ENCODE results near the gene DMAP1. TPM values are rescaled to one million over a fixed set of nuclear protein-coding genes. Genes with fewer than 3 reads are reported as not detected.

DMAP1 gene
- total RNA-seq, 1 donor from 2014 or later = 54.6 TPM

DNA sequence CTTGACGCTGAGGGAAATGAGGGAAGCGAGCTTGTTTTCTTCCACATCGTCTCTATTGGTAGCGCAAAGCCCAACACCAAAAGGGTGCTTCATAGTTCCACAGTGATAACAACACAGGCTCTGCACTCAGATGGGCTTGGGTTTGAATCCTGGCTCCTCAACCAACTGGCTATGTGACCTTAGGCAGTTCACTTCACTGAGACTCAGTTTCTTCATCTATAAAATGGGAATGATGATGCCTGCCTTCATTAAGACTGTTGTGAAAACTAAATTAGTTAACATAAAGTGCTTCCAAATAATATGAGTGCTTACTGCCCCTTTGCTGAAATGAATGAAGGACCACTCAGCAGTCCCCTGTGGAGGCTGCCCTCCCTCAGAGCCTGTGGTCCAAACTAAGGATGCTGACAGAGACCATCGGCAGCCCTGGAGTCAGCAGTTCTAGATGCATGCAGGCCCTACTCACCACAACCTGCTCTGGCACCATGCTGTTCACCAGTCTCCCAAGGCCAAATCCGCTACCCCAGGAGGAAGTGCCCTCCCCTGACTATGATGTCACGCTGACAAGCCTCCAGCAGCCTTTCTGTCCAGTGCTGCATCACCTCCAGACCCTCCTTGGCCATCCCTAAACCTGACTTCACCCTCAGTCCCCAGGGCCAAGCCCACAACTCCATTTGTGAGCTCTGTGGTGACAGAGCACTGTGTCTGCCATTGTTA lies 30.7 kb downstream of the DMAP1 start:
- no peaks in the 10 kb centered on the region for H3K27me3 Mint-ChIP-seq
- peaks cover 35% of the 10 kb centered on the region for H3K36me3 Mint-ChIP-seq
- no peak for DNase-seq (ENCODE audit: extremely low spot score, unreplicated experiment)
- H3K4me1 Mint-ChIP-seq (ENCODE audit: unreplicated experiment) = peaks cover 46% of the 10 kb centered on the region
- no peaks in the 10 kb centered on the region for H3K9me3 Mint-ChIP-seq
- no peak overlapping the region for H3K27ac Mint-ChIP-seq
- no peak for TF ChIP-seq CTCF (conservative IDR thresholded peaks at IDR 0.05)
- no peak overlapping the region for H3K4me3 Mint-ChIP-seq

- Mint-ChIP-seq H3K36me3 (peaks cover 35% of the 10 kb centered on the region), H3K27ac (no peak overlapping the region), H3K27me3 (no peaks in the 10 kb centered on the region), H3K9me3 (no peaks in the 10 kb centered on the region), H3K4me3 (no peak overlapping the region), H3K4me1 (ENCODE audit: unreplicated experiment) (peaks cover 43% of the 10 kb centered on the region)
- TF ChIP-seq CTCF (conservative IDR thresholded peaks at IDR 0.05) = no peak
- DNase-seq (ENCODE audit: extremely low spot score, unreplicated experiment) = no peak
Measured at GRCh38 chr1:44244986-44245385, 31.7 kb downstream of the DMAP1 start.

DNA sequence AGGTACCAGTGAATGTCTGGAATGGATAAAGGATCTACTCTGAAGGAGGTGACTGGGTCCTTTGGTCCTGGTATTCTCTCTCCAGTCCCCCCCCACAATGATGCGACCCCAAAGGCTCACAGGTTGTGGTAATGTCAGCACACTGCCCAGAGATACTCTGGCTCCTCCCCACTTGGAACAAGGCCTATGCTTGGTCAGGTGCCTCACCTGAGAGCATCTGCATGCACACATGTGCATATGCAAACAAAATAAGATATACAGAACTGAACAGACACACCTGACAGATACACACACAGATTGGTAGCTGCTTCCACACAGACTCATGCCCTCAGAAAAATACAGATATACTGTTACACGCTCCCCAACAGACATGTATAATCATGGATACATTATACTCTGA lies 33.5 kb downstream of the DMAP1 start:
- Mint-ChIP-seq H3K27ac (peak overlapping the region; percentile 29), H3K9me3 (no peaks in the 10 kb centered on the region), H3K36me3 (peaks cover 23% of the 10 kb centered on the region), H3K4me1 (ENCODE audit: unreplicated experiment) (peaks cover 25% of the 10 kb centered on the region), H3K4me3 (no peak overlapping the region), H3K27me3 (no peaks in the 10 kb centered on the region)
- TF ChIP-seq CTCF (conservative IDR thresholded peaks at IDR 0.05) = no peak
- DNase-seq (ENCODE audit: extremely low spot score, unreplicated experiment) = no peak

DNA sequence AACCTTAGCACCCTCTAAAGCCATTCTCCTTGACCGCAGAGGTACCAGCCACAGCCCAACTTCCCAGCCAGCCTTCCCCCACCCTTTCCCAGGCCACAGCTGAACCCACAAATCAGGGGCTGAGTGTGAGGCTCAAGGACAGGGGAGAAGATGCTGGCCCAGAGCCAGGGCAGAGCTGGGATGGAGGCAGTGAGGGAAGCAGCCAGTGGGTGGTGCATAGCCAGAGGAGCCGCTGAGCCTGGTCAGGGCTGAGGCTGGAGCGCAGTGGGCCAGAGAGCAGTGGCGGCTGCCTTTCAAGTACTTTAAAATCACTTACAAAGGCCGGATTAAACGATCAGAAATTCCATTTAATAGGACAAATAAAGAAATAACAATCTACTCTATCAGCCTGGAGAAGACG lies 36.3 kb downstream of the DMAP1 start:
- Mint-ChIP-seq H3K27me3 (no peaks in the 10 kb centered on the region), H3K4me3 (no peak overlapping the region), H3K36me3 (peaks cover 11% of the 10 kb centered on the region), H3K9me3 (no peaks in the 10 kb centered on the region), H3K27ac (no peak overlapping the region), H3K4me1 (ENCODE audit: unreplicated experiment) (peaks cover 22% of the 10 kb centered on the region)
- TF ChIP-seq CTCF (conservative IDR thresholded peaks at IDR 0.05) = peak; percentile 31
- DNase-seq (ENCODE audit: extremely low spot score, unreplicated experiment) = no peak

GRCh38 chr1:44250068-44250781 lies 37.0 kb downstream of the DMAP1 start:
- no peak for TF ChIP-seq CTCF (conservative IDR thresholded peaks at IDR 0.05)
- Mint-ChIP-seq H3K4me3 (no peak overlapping the region), H3K4me1 (ENCODE audit: unreplicated experiment) (peaks cover 22% of the 10 kb centered on the region), H3K9me3 (no peaks in the 10 kb centered on the region), H3K27me3 (no peaks in the 10 kb centered on the region), H3K27ac (no peak overlapping the region), H3K36me3 (peaks cover 10% of the 10 kb centered on the region)
- DNase-seq (ENCODE audit: extremely low spot score, unreplicated experiment) = no peak

Data from type B pancreatic cell (in vitro differentiated cells).